Neuronal stem cell (in vitro differentiated cells): ENCODE data around the gene TMEM135.
"Not testable (repeated sequence)": the region's sequence is repeated elsewhere in the genome, so short reads cannot be mapped to it uniquely, and the experiment has no call there.

ENCODE experiments used
- DNase-seq: peaks from one replicate; pipeline ENCODE4 v3.0.0-alpha.2; 2013; ENCODE audit warnings: low spot score
- H2AFZ ChIP-seq: one replicate; pipeline ENCODE4 v1.6.1; 2013; ENCODE audit warnings: mild to moderate bottlenecking, low read length, inconsistent platforms
- H2AK5ac ChIP-seq: 2 replicates; pipeline ENCODE4 v1.6.1; 2013; ENCODE audit warnings: low read depth, mild to moderate bottlenecking, inconsistent platforms, low read length, moderate library complexity, mixed read lengths
- H2BK120ac ChIP-seq: 2 replicates; pipeline ENCODE4 v1.6.1; 2013; ENCODE audit warnings: low read depth, mild to moderate bottlenecking, inconsistent platforms, low read length, moderate library complexity, mixed read lengths
- H2BK12ac ChIP-seq: one replicate; pipeline ENCODE4 v1.6.1; 2013; ENCODE audit warnings: low read length, inconsistent platforms
- H2BK15ac ChIP-seq: 2 replicates; pipeline ENCODE4 v1.6.1; 2013; ENCODE audit warnings: mild to moderate bottlenecking, low read length, inconsistent platforms, mixed read lengths
- H2BK5ac ChIP-seq: one replicate; pipeline ENCODE4 v1.6.1; 2013; ENCODE audit warnings: inconsistent platforms, mild to moderate bottlenecking, low read length, moderate library complexity
- H3K14ac ChIP-seq: one replicate; pipeline ENCODE4 v1.6.1; 2013; ENCODE audit warnings: low read length, inconsistent platforms
- H3K18ac ChIP-seq: 2 replicates; pipeline ENCODE4 v1.6.1; 2013; ENCODE audit warnings: low read length, inconsistent platforms
- H3K23ac ChIP-seq: 2 replicates; pipeline ENCODE4 v1.6.1; 2013; ENCODE audit warnings: low read depth, mild to moderate bottlenecking, mixed read lengths, low read length, inconsistent platforms; ENCODE audit not compliant: poor library complexity
- H3K27ac ChIP-seq: replicated peaks from 3 replicates; pipeline ENCODE4 v1.5.1; 2013; ENCODE audit warnings: low read length, inconsistent platforms
- H3K27me3 ChIP-seq, 3 experiments: 2 replicates each; pipeline ENCODE4 v1.6.1; 2013; ENCODE audit warnings: low read length in 3 of 3, mild to moderate bottlenecking in 2 of 3, inconsistent platforms in 1 of 3, low read depth in 1 of 3, mixed read lengths in 1 of 3, moderate library complexity in 1 of 3; ENCODE audit not compliant: control insufficient read depth in 3 of 3, insufficient read depth in 3 of 3
- H3K36me3 ChIP-seq, 2 donors: replicated peaks in 1 of 2; 2 replicates each; pipeline ENCODE4 v1.6.1; 2013; ENCODE audit warnings: low read length in 2 of 2; ENCODE audit not compliant: control insufficient read depth in 2 of 2, insufficient read depth in 2 of 2
- H3K4ac ChIP-seq: 2 replicates; pipeline ENCODE4 v1.6.1; 2013; ENCODE audit warnings: inconsistent platforms, mild to moderate bottlenecking, low read length, moderate library complexity
- H3K4me1 ChIP-seq, 2 donors: 1 replicate in 1 of 2; 2 replicates in 1 of 2; pipeline ENCODE4 v1.6.1; 2013; ENCODE audit warnings: low read length in 2 of 2, low read depth in 1 of 2; ENCODE audit not compliant: control insufficient read depth in 2 of 2, insufficient read depth in 1 of 2
- H3K4me2 ChIP-seq: one replicate; pipeline ENCODE4 v1.6.1; 2013; ENCODE audit warnings: mild to moderate bottlenecking, low read length, inconsistent platforms; ENCODE audit not compliant: insufficient read depth, poor library complexity, severe bottlenecking
- H3K4me3 ChIP-seq, 2 donors: 2 replicates each; pipeline ENCODE4 v1.5.1; 2013; ENCODE audit warnings: low read length in 2 of 2, mild to moderate bottlenecking in 2 of 2, inconsistent platforms in 1 of 2, moderate library complexity in 1 of 2
- H3K79me1 ChIP-seq: one replicate; pipeline ENCODE4 v1.6.1; 2013; ENCODE audit warnings: low read depth, mild to moderate bottlenecking, inconsistent platforms, low read length, moderate library complexity
- H3K9ac ChIP-seq: one replicate; pipeline ENCODE4 v1.6.1; 2013; ENCODE audit warnings: mild to moderate bottlenecking, low read depth, low read length, inconsistent platforms; ENCODE audit not compliant: poor library complexity
- H3K9me3 ChIP-seq, 2 donors: replicated peaks in 1 of 2; 2 replicates each; pipeline versions ENCODE3 to v1.6.1; 2013; ENCODE audit warnings: low read length in 2 of 2, mild to moderate bottlenecking in 2 of 2, inconsistent platforms in 1 of 2, low read depth in 1 of 2, mixed read lengths in 1 of 2, moderate library complexity in 1 of 2; ENCODE audit not compliant: control insufficient read depth in 2 of 2, insufficient read depth in 1 of 2
- H4K8ac ChIP-seq: one replicate; pipeline ENCODE4 v1.6.1; 2013; ENCODE audit warnings: low read depth, mild to moderate bottlenecking, inconsistent platforms, low read length, moderate library complexity
- H4K91ac ChIP-seq: one replicate; pipeline ENCODE4 v1.6.1; 2013; ENCODE audit warnings: low read length, low read depth, mild to moderate bottlenecking, inconsistent platforms; ENCODE audit not compliant: poor library complexity
- WGBS, 2 donors: extraction: QIAGEN DNeasy Blood & Tissue Kit; methylation state at CpG; one replicate each; pipeline ENCODE4 v1.1.7; 2013; ENCODE audit warnings: missing lambda C conversion rate in 2 of 2, mixed read lengths in 1 of 2; ENCODE audit not compliant: insufficient read length in 2 of 2, insufficient replicate concordance in 1 of 2; ENCODE audit errors: extremely low coverage in 2 of 2; 5-methylcytosine and 5-hydroxymethylcytosine counted together

TMEM135 gene

GRCh38 chr11:87026415-87026814 is 11.3 kb upstream of the TMEM135 start:
- H2AFZ ChIP-seq, H3K14ac ChIP-seq, H3K27ac ChIP-seq, H3K36me3 ChIP-seq, H3K18ac ChIP-seq, H3K4me1 ChIP-seq, H4K8ac ChIP-seq, H2BK15ac ChIP-seq, H2AK5ac ChIP-seq, H2BK5ac ChIP-seq, H3K9ac ChIP-seq, H3K4me3 ChIP-seq, H3K4me2 ChIP-seq, DNase-seq, H3K9me3 ChIP-seq, H3K27me3 ChIP-seq, H2BK12ac ChIP-seq, H4K91ac ChIP-seq, H2BK120ac ChIP-seq, H3K79me1 ChIP-seq, H3K4ac ChIP-seq, H3K23ac ChIP-seq: not testable (repeated sequence)
- WGBS, 2 donors: no CpG with 5 or more reads among the region's 1 CpG

DNA sequence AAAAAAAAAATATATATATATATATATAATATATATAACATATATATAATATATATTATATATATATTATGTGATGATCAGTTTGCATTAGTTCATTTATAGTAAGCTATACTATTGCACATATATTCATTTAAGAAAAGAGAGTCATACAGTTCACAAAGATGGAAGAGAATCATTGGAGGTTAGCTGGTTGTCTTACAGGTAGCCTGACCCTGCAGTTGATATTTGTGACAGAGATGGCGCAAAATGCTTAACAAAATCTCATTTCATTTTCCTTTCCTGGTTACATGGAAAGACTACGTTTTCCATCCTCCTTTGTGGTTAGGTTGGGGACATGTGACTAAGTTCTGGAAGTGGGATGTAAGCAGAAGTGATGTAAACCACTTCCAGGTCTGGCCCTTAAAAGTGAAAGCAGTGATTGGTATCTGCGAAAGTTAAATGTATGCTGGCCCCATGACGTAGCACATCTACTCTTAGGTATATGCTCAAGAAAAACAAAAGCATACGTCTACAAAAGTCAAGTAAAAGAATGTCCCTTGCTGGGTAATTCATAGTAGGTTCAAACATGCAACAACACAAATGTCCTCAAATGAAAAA is 7.2 kb upstream of the TMEM135 start:
- peaks cover 0 to 1% of the 10 kb centered on the region in 2 donors for H3K4me1 ChIP-seq
- H3K18ac ChIP-seq: no peak overlapping the region
- no peak overlapping the region for H2AK5ac ChIP-seq
- no peak overlapping the region for H3K4me2 ChIP-seq
- WGBS, 2 donors: no CpG with 5 or more reads among the region's 5 CpGs
- H2BK12ac ChIP-seq: no peak overlapping the region
- no peak overlapping the region for H4K8ac ChIP-seq
- no peaks in the 10 kb centered on the region for H3K27me3 ChIP-seq
- no peak overlapping the region for H3K23ac ChIP-seq
- no peaks in the 10 kb centered on the region for H3K36me3 ChIP-seq
- H3K27ac ChIP-seq: no peak overlapping the region
- H3K4ac ChIP-seq: no peak overlapping the region
- peaks cover 0 to 4% of the 10 kb centered on the region in 2 donors for H3K9me3 ChIP-seq
- H3K79me1 ChIP-seq: no peaks in the 10 kb centered on the region
- DNase-seq: no peak
- no peak overlapping the region for H4K91ac ChIP-seq
- no peak overlapping the region for H3K4me3 ChIP-seq
- H2BK15ac ChIP-seq: no peak overlapping the region
- no peak overlapping the region for H2AFZ ChIP-seq
- H2BK120ac ChIP-seq: no peak overlapping the region
- H3K14ac ChIP-seq: no peak overlapping the region
- H3K9ac ChIP-seq: no peak overlapping the region
- H2BK5ac ChIP-seq: no peak overlapping the region

DNA sequence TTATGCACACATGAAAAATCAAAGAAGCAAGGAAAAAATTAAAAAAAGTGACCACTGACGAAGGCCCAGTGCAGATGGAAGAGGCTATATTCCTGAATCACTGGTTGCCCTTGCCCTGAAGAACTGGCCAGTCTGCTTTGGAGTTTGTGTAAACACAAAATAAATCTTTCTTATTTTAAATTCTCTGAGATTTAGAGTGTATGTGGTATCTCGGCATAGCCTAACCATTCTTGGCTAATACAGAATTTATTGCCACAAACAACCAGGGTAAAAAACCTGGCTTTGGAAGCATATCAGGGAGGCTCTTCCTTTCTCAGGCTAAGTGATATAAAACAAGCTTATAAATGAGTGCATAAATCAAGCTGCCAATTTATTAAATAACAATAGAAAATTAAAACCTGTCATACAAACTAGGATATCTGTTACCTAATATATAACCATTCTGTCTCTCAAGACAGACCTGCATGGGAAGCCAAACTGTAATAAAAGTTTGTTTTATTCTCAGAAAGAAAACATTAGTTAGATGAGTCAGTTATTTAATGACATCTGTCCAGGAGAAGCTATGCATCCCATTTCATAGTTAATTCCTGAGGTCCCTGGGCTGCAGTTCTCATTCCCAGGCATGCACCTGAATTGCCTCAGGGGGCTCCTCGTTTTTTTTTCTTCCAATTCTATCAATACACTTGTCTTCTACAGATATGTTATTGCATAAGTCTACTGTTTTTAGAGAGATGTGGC is 6.1 kb upstream of the TMEM135 start:
- no peaks in the 10 kb centered on the region for H3K79me1 ChIP-seq
- DNase-seq: no peak
- no peak overlapping the region for H3K4me3 ChIP-seq

GRCh38 chr11:87033561-87033960 is 4.2 kb upstream of the TMEM135 start:
- Histone ChIP-seq H3K4me1 (peaks cover 6 to 14% of the 10 kb centered on the region in 2 donors), H2BK12ac (no peak overlapping the region), H2BK5ac (no peak overlapping the region), H3K4me3 (no peak overlapping the region), H4K91ac (no peak overlapping the region), H2BK15ac (no peak overlapping the region), H2AK5ac (no peak overlapping the region), H3K4me2 (no peak overlapping the region), H3K9ac (no peak overlapping the region), H3K14ac (no peak overlapping the region), H3K18ac (no peak overlapping the region), H3K9me3 (no peaks in the 10 kb centered on the region), H3K4ac (no peak overlapping the region), H3K36me3 (no peaks in the 10 kb centered on the region), H2BK120ac (no peak overlapping the region), H3K79me1 (no peaks in the 10 kb centered on the region), H3K27ac (no peak overlapping the region), H4K8ac (no peak overlapping the region), H3K27me3 (no peaks in the 10 kb centered on the region), H3K23ac (no peak overlapping the region), H2AFZ (no peak overlapping the region)
- no CpG with 5 or more reads among the region's 8 CpGs for WGBS, 2 donors
- no peak for DNase-seq

More for the DNA sequence above, 6.1 kb upstream of the TMEM135 start:
- Histone ChIP-seq H3K27me3 (no peaks in the 10 kb centered on the region), H3K4me2 (no peak overlapping the region), H3K14ac (no peak overlapping the region), H3K4me1 (peaks cover 3 to 7% of the 10 kb centered on the region in 2 donors), H2BK5ac (no peak overlapping the region), H4K91ac (no peak overlapping the region), H2AFZ (no peak overlapping the region), H3K23ac (no peak overlapping the region), H3K9ac (no peak overlapping the region), H4K8ac (no peak overlapping the region), H2BK15ac (no peak overlapping the region), H3K36me3 (no peaks in the 10 kb centered on the region), H2AK5ac (no peak overlapping the region), H2BK120ac (no peak overlapping the region), H3K4ac (no peak overlapping the region), H3K9me3 (no peaks in the 10 kb centered on the region), H3K27ac (no peak overlapping the region), H3K18ac (no peak overlapping the region), H2BK12ac (no peak overlapping the region)
- whole genome bisulfite sequencing, 2 donors: no CpG with 5 or more reads among the region's 3 CpGs
